ENCODE results near the gene C16orf89.

C16orf89 gene

GRCh38 chr16:5035909-5036227 lies 29.9 kb downstream of the C16orf89 start:
- H3K27ac ChIP-seq (replicated peaks), result no peak overlapping the region
- no peak for DNase-seq (ENCODE audit: low read depth in 1 of 2, low spot score in 1 of 2)
- no peaks in the 10 kb centered on the region for H3K27me3 ChIP-seq (ENCODE audit: insufficient read depth, poor library complexity, severe bottlenecking)
- TF ChIP-seq SPI1 (IDR thresholded peaks at IDR 0.05; ENCODE audit: borderline replicate concordance, low read depth) (no peak), GABPA (IDR thresholded peaks at IDR 0.05; ENCODE audit: low read depth) (no peak), POLR2AphosphoS5 (IDR thresholded peaks at IDR 0.05; ENCODE audit: low read depth) (no peak)
- TF ChIP-seq, protein P1, sequence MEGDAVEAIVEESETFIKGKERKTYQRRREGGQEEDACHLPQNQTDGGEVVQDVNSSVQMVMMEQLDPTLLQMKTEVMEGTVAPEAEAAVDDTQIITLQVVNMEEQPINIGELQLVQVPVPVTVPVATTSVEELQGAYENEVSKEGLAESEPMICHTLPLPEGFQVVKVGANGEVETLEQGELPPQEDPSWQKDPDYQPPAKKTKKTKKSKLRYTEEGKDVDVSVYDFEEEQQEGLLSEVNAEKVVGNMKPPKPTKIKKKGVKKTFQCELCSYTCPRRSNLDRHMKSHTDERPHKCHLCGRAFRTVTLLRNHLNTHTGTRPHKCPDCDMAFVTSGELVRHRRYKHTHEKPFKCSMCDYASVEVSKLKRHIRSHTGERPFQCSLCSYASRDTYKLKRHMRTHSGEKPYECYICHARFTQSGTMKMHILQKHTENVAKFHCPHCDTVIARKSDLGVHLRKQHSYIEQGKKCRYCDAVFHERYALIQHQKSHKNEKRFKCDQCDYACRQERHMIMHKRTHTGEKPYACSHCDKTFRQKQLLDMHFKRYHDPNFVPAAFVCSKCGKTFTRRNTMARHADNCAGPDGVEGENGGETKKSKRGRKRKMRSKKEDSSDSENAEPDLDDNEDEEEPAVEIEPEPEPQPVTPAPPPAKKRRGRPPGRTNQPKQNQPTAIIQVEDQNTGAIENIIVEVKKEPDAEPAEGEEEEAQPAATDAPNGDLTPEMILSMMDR (IDR thresholded peaks at IDR 0.05; ENCODE audit: insufficient read depth, low read length), result no peak
- TF ChIP-seq, protein P2, sequence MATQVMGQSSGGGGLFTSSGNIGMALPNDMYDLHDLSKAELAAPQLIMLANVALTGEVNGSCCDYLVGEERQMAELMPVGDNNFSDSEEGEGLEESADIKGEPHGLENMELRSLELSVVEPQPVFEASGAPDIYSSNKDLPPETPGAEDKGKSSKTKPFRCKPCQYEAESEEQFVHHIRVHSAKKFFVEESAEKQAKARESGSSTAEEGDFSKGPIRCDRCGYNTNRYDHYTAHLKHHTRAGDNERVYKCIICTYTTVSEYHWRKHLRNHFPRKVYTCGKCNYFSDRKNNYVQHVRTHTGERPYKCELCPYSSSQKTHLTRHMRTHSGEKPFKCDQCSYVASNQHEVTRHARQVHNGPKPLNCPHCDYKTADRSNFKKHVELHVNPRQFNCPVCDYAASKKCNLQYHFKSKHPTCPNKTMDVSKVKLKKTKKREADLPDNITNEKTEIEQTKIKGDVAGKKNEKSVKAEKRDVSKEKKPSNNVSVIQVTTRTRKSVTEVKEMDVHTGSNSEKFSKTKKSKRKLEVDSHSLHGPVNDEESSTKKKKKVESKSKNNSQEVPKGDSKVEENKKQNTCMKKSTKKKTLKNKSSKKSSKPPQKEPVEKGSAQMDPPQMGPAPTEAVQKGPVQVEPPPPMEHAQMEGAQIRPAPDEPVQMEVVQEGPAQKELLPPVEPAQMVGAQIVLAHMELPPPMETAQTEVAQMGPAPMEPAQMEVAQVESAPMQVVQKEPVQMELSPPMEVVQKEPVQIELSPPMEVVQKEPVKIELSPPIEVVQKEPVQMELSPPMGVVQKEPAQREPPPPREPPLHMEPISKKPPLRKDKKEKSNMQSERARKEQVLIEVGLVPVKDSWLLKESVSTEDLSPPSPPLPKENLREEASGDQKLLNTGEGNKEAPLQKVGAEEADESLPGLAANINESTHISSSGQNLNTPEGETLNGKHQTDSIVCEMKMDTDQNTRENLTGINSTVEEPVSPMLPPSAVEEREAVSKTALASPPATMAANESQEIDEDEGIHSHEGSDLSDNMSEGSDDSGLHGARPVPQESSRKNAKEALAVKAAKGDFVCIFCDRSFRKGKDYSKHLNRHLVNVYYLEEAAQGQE (IDR thresholded peaks at IDR 0.05; ENCODE audit: insufficient replicate concordance, low read depth), result no peak
- no peak overlapping the region for H3K4me3 ChIP-seq (replicated peaks; ENCODE audit: insufficient read depth, low read length)

DNA sequence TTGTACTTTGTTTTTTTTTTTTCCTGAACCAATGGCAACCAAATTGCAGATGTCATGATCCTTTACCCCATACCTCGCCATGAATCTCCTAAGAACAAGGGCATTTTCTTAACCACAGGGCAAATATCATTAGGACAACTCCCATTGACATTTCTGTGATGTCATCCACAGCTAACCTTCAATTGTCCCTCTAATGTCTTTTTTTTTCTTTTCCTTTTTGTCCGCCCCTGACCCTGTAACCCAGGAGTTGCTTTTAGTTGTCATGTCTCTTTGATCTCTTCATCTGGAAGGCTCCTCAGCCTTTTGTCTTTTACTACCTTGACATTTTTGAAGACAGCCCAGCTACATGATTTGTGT lies 31.6 kb downstream of the C16orf89 start:
- peak overlapping the region; percentile 99 for H3K4me3 ChIP-seq (replicated peaks; ENCODE audit: insufficient read depth, low read length)
- no peak for DNase-seq (ENCODE audit: low read depth in 1 of 2, low spot score in 1 of 2)
- TF ChIP-seq GABPA (IDR thresholded peaks at IDR 0.05; ENCODE audit: low read depth), result no peak
- TF ChIP-seq POLR2AphosphoS5 (IDR thresholded peaks at IDR 0.05; ENCODE audit: low read depth), result no peak
- TF ChIP-seq, protein P1 (IDR thresholded peaks at IDR 0.05; ENCODE audit: insufficient read depth, low read length), result no peak
- TF ChIP-seq SPI1 (IDR thresholded peaks at IDR 0.05; ENCODE audit: borderline replicate concordance, low read depth), result no peak
- TF ChIP-seq, protein P2 (IDR thresholded peaks at IDR 0.05; ENCODE audit: insufficient replicate concordance, low read depth), result no peak
- no peaks in the 10 kb centered on the region for H3K27me3 ChIP-seq (ENCODE audit: insufficient read depth, poor library complexity, severe bottlenecking)
- H3K27ac ChIP-seq (replicated peaks), result peak overlapping the region; percentile 63

- Histone ChIP-seq H3K4me3 (replicated peaks; ENCODE audit: insufficient read depth, low read length) (peak within 1 kb of the TSS; percentile 99), H3K27me3 (ENCODE audit: insufficient read depth, poor library complexity, severe bottlenecking) (no peaks in the 10 kb centered on the region), H3K27ac (replicated peaks) (peak within 1 kb of the TSS; percentile 63)
- TF ChIP-seq, protein P1 (IDR thresholded peaks at IDR 0.05; ENCODE audit: insufficient read depth, low read length), result no peak
- TF ChIP-seq, protein P2 (IDR thresholded peaks at IDR 0.05; ENCODE audit: insufficient replicate concordance, low read depth), result peak; percentile 44
- TF ChIP-seq GABPA (IDR thresholded peaks at IDR 0.05; ENCODE audit: low read depth) (no peak; the same call in 1 of the 2 replicates), SPI1 (IDR thresholded peaks at IDR 0.05; ENCODE audit: borderline replicate concordance, low read depth) (no peak), POLR2AphosphoS5 (IDR thresholded peaks at IDR 0.05; ENCODE audit: low read depth) (peak; percentile 59; the same call in 1 of the 2 replicates)
- DNase-seq (ENCODE audit: low read depth in 1 of 2, low spot score in 1 of 2), result peak; percentile 69 to 81
Observed at GRCh38 chr16:5033256-5034166, 32.2 kb downstream of the C16orf89 start, which contains the start of gene NAGPA. NAGPA (minus strand) TSS chr16:5033935; CDS start chr16:5033914, 21 bp downstream.
